Osteocyte (in vitro differentiated cells): ENCODE results near the gene DOCK3. TPM values are rescaled to one million over a fixed set of nuclear protein-coding genes. Genes with fewer than 3 reads are reported as not detected.
"Not testable (repeated sequence)": the region's sequence is repeated elsewhere in the genome, so short reads cannot be mapped to it uniquely, and the experiment has no call there.

Experiments used
- DNase-seq: peaks from one replicate; pipeline ENCODE4 v3.0.0; 2021; ENCODE audit warnings: mixed read lengths; ENCODE audit not compliant: unreplicated experiment; ENCODE audit errors: extremely low spot score
- H3K27ac Mint-ChIP-seq: one replicate; pipeline ENCODE4 v1.8.0; 2021; ENCODE audit warnings: mild to moderate bottlenecking, mixed read lengths; ENCODE audit not compliant: unreplicated experiment
- H3K27me3 Mint-ChIP-seq: one replicate; pipeline ENCODE4 v1.8.0; 2021; ENCODE audit warnings: mixed read lengths; ENCODE audit not compliant: unreplicated experiment
- H3K36me3 Mint-ChIP-seq: one replicate; pipeline ENCODE4 v1.8.0; 2021; ENCODE audit warnings: mixed read lengths; ENCODE audit not compliant: unreplicated experiment
- H3K4me1 Mint-ChIP-seq: one replicate; pipeline ENCODE4 v1.8.0; 2021; ENCODE audit warnings: mixed read lengths; ENCODE audit not compliant: unreplicated experiment
- H3K4me3 Mint-ChIP-seq: one replicate; pipeline ENCODE4 v1.8.0; 2021; ENCODE audit warnings: mild to moderate bottlenecking, moderate library complexity, mixed read lengths; ENCODE audit not compliant: unreplicated experiment
- H3K9me3 Mint-ChIP-seq: one replicate; pipeline ENCODE4 v1.8.0; 2021; ENCODE audit warnings: mixed read lengths; ENCODE audit not compliant: unreplicated experiment
- CTCF ChIP-seq: fragments of 200-600 bp; sonication (generic); IDR thresholded peaks from 2 replicates; pipeline ENCODE4 v1.5.0; 2021; ENCODE audit warnings: antibody characterized with exemption, mild to moderate bottlenecking, moderate library complexity
- total RNA-seq: library from RNA; stranded (reverse); gene quantifications from 2 replicates; pipeline ENCODE4 v1.2.1, GENCODE V29; 2021

The DOCK3 gene
- total RNA-seq, 1 donor from 2014 or later: 0.24 TPM

GRCh38 chr3:50953825-50954414, 279.2 kb downstream of the DOCK3 start:
- no peak for TF ChIP-seq CTCF
- H3K4me1 Mint-ChIP-seq: no peaks in the 10 kb centered on the region
- peaks cover 11% of the 10 kb centered on the region for H3K27me3 Mint-ChIP-seq
- no peak overlapping the region for H3K4me3 Mint-ChIP-seq
- no peak overlapping the region for H3K27ac Mint-ChIP-seq
- H3K9me3 Mint-ChIP-seq: no peaks in the 10 kb centered on the region
- no peaks in the 10 kb centered on the region for H3K36me3 Mint-ChIP-seq
- no peak for DNase-seq

GRCh38 chr3:50961386-50961785, 286.7 kb downstream of the DOCK3 start:
- H3K27me3 Mint-ChIP-seq: peaks cover 6% of the 10 kb centered on the region
- H3K27ac Mint-ChIP-seq: no peak overlapping the region
- DNase-seq: no peak
- no peak for TF ChIP-seq CTCF
- no peaks in the 10 kb centered on the region for H3K9me3 Mint-ChIP-seq
- no peaks in the 10 kb centered on the region for H3K36me3 Mint-ChIP-seq
- H3K4me3 Mint-ChIP-seq: no peak overlapping the region
- H3K4me1 Mint-ChIP-seq: no peaks in the 10 kb centered on the region

GRCh38 chr3:50971487-50971924, 296.8 kb downstream of the DOCK3 start:
- Mint-ChIP-seq H3K9me3 (no peaks in the 10 kb centered on the region), H3K36me3 (no peaks in the 10 kb centered on the region), H3K4me3 (no peak overlapping the region), H3K27me3 (no peaks in the 10 kb centered on the region), H3K27ac (no peak overlapping the region), H3K4me1 (no peaks in the 10 kb centered on the region)
- DNase-seq: no peak
- TF ChIP-seq CTCF: peak; percentile 67

GRCh38 chr3:50972029-50972428, 297.3 kb downstream of the DOCK3 start:
- Mint-ChIP-seq H3K9me3 (no peaks in the 10 kb centered on the region), H3K27me3 (no peaks in the 10 kb centered on the region), H3K4me1 (no peaks in the 10 kb centered on the region), H3K4me3 (no peak overlapping the region), H3K36me3 (no peaks in the 10 kb centered on the region), H3K27ac (no peak overlapping the region)
- no peak for DNase-seq
- no peak for TF ChIP-seq CTCF

GRCh38 chr3:50978586-50978985, 303.9 kb downstream of the DOCK3 start:
- H3K27me3 Mint-ChIP-seq, H3K27ac Mint-ChIP-seq, H3K4me3 Mint-ChIP-seq, H3K36me3 Mint-ChIP-seq, H3K9me3 Mint-ChIP-seq, DNase-seq, H3K4me1 Mint-ChIP-seq: not testable (repeated sequence)
